ENCODE data around the gene HIBADH.

The HIBADH gene

DNA sequence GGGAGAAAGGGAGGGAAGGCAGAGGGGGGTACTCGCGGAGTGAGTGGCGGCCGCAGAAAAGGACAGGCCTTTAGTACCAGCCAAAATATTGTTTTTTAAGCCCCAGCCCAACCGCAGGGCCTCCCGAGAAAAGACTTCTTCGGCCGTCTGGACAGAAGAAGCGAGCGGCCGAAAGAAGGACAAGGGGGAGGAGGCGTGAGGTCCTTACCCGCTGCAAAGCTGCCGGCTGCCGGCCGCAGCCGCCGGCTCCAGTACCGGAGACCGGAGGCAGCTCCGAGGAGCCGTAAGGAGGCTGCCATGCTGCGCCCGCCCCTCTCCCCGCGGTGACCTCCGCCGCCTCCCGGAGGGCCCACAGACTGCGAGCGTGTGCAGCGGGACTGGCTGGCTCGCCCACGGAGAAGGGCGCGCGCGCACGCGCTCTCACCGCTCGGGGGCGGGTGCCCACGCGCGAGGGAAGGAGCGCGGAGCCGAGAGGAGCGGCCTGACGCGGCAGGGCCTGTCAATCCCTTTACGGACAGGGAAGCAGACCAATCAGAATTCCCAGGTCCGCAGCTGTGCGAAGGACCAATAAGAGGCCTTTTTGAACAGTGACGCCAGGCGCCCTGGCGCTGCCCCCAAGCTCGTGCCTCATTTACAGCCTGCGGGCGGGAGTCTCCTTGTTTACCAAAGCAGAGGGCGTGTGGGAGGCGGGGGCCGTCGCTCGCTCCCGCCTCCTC, at the start of gene HIBADH:
Gene HIBADH, minus strand, starts transcription at position 394 of the 716 bp plus-strand sequence. Its CDS starts 95 bp downstream, at position 299.
- peak; percentile 95 for DNase-seq

DNA sequence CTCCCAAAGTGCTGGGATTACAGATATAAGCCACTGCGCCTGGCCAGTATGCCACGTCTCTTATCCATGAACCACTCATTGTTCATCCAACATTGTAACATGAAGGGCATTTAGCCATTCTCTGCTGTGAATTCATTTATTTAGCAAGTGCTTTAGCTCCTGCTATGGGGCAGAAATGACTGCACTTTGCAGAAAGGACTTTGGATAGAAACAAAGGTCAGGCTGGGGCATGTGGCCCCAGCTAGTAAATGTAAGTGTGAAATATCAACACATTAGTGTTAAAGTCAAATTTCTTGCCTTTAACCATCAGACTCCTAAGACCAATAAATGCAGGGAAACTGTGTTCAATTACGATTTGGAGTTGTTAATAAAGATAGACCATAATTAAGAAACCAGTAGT, 49.5 kb upstream of the HIBADH start:
- no peak for DNase-seq

- DNase-seq, result no peak
Observed at GRCh38 chr7:27709137-27710075, 46.7 kb upstream of the HIBADH start.

DNA sequence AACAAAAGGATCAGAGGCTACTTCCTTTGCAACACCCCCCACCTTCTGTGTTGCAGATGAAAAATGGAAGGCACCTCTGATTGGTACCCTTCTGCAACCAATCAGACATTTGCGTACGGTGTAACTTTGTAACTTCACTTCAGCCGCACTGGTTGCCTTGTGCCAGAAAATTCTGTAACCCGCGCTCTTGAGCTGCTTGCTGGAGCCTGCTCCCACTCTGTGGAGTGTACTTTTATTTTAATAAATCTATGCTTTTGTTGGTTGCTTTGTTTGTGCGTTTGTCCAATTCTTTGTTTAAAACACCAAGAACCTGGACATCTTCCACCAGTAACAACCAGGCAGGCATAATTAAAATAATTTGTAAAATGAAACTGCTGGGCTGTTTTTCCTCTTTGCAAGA, 45.8 kb upstream of the HIBADH start:
- DNase-seq, result no peak

DNA sequence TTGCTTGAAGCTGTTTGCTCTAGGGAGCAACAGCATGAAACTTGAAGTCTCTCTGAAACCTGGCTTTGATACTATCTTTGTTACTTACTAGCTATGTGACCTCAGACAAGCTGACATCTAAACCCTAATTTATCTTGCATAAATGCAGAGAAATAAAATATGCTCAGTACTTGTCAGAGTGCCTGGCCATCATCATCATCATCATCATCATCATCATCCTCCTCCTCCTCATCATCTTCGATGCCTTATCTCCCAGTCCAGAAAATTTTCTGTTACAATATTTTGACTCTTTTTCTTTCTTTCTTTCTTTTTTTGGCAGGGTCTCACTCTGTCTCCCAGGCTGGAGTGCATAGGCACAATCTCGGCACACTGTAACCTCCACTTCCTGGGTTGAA, 42.5 kb upstream of the HIBADH start:
- DNase-seq, result no peak

- no peak for DNase-seq
Observed at GRCh38 chr7:27704422-27705199, 41.9 kb upstream of the HIBADH start.

- no peak for DNase-seq
Observed at GRCh38 chr7:27703181-27703580, 40.5 kb upstream of the HIBADH start.

DNA sequence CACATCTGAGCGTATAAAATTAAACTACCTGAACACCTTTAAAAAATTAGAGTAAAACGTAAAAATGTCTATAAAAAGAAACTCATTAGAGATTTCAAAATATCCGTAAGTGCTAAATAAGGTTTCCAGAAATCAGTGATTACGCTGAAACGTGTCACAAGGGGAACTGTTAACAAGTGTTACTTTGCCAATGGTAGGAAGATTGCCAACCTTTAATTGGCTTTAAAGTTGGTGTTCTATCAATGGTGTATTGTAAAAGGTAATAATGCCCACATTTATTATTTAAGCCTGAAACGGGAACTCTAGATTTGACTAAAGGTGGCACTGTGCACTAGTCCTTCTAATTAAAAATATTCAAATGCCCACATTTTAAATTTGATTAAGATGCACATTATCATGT, 37.8 kb upstream of the HIBADH start:
- no peak for DNase-seq

DNA sequence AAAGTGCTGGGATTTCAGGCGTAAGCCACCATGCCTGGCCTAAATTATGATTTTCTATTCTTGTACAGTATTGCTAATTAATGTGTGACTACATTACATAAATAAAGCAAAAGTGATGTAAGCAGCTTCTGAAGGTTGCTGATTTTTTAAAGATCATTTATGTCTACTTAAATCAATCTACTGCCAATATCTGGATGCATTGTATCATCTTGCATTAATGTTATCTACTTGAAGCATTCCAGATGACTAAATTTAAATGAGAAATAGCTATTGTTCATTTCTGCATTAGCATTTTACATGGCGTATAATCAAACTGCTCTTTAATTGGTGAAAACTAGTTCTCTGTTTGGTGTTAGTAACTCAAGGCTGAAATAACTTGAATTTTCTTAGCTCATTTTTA, 37.1 kb upstream of the HIBADH start:
- DNase-seq, result no peak

DNA sequence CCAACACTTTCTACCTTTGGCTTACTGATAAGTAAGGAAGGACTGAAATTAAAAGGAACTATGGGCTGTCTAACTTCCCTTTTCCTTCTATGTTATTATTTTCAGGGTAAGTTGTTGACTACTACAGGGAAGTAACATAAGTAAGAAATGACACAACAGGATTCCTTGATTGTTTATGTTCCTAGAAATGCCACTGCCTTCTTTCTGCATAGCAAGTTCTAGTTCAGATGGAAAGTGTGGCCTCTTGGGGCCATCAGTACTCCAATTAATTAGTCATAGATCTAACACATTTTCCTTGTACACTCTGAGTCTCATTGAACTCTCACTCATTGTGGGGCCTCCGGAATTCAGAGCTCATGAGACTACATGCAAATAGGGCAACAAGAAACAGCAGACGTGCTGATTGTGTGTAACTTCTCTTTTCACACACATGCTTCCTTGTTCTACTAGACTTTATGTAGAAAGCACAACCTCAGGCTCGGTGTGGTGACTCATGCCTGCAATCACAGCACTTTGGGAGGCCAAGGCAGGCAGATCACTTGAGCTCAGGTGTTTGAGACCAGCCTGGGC, 35.3 kb upstream of the HIBADH start:
- DNase-seq, result no peak

DNA sequence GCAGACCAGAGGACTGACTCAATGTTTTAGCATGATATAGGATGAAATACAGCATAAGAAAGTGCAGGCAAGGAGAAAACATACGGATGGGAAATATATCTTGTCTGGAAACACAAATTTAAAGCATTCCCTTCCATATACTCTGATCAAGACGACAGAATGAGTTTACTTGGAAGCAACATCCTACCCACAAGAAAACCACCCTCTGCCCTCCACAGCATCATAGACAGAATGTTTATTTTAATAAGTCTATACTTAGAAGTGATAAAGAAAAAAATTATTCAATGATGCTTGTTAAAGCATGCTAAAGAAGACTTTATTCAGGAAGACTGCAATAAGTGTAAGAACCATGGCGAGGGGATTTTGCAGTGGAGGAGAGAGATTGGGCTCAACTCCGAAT, 32.4 kb upstream of the HIBADH start:
- no peak for DNase-seq

DNA sequence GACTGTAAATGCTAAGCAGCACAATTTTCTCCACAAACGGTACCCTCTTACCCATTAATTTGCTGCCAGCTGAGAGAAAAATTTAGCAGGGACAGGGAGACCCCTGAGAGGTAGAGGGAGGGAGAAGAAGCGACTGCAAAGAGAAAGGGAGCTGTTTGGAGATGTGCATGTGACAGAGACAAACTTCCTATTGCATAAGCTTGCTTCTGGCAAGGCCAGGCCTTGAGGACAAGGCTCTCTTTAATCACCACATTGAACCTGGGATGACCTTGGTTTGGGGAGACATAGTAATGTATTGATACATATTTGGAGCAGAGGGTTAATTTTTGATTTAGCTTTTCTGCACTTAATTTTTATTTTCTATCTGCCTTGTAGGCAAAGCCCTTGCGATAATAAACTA, 31.1 kb upstream of the HIBADH start:
- no peak for DNase-seq

- no peak for DNase-seq
Observed at GRCh38 chr7:27690649-27691048, 28.0 kb upstream of the HIBADH start.

DNA sequence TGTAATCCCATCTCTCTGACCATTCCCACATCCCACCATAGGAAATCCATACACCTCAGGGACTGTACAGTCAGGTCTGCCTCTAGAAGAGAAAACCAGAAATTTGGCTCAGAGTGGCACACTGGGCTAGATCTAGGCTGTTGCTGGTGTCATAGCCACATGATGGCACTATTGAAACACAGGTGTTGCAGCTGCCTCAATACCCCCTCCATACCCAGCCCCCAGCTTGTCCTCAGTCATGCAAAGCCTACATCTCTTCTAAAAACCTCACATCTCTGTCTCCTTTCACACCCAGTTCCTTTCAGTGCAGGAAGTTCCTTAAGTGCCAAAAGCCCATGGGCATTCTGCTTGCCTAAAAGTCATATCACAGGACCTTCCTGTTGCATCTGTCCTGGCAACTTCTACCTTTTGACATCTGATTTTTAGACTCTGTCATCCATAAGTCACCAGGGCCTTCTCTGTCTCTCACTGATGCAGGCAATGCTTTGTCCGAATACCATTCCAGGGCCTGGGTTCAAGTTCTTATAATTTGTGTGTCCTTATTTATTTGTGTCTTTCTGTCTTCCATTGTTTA, 27.0 kb upstream of the HIBADH start:
- no peak for DNase-seq

DNA sequence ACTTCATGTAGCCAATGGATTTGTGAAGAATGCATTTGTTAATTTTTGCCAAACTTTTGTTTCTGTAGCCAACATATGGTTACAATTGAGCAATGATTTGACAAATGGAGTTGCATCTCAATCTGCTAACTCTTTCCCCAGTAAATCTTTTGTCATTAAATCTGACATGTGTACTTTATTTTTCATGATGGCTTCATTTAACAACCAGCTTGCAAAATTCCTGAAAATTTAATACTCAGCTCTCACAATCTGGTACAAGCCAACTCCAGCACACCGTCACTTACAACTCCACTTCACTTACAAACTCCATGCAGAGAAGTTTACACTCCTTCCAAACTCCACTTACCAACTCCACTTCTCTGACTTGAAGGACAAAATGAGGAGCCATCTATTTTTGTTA, 26.5 kb upstream of the HIBADH start:
- no peak for DNase-seq

- DNase-seq, result no peak
Observed at GRCh38 chr7:27688646-27689045, 26.0 kb upstream of the HIBADH start.

- DNase-seq, result no peak
Observed at GRCh38 chr7:27688056-27688455, 25.4 kb upstream of the HIBADH start.

GRCh38 chr7:27686315-27686714, 23.6 kb upstream of the HIBADH start:
- no peak for DNase-seq

- no peak for DNase-seq
Observed at GRCh38 chr7:27685893-27686292, 23.2 kb upstream of the HIBADH start.

- DNase-seq, result no peak
Observed at GRCh38 chr7:27685209-27685608, 22.5 kb upstream of the HIBADH start.

GRCh38 chr7:27684491-27684890, 21.8 kb upstream of the HIBADH start:
- DNase-seq, result no peak

DNA sequence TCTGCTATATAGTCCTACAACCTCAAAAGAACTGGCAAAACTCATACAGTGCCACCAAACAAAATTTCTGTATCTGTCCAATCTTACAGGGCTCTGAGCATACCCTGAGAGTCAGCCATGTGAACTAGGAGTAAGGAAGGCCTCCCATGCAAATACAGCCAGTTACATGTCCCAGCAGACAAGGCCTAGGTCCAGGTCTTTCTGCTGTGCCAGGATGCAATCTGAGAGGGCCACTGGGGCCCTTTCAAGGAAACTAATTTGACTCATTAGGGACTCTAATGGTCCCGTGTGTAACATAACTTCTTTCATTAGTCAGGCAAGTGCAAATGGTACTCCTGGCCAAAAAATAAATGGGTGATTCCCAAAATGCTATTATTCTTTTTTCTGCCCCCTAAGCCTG, 17.9 kb upstream of the HIBADH start:
- DNase-seq, result no peak

All from NCI-H1417 treated with DMSO at 0.1 percent for 48 hours (cell line).